A673 (cell line): ENCODE data around the gene PWWP2B. TPM values are rescaled to one million over a fixed set of nuclear protein-coding genes. Genes with fewer than 3 reads are reported as not detected.

ENCODE experiments used
- BruUV-seq: library from RNA; stranded (reverse); fragments of 400-500 nt; replicated peaks from 2 replicates; lab custom pipeline; 2021; lab: Mats Ljungman, UMichigan
- CTCF ChIA-PET: fragments of 300-600 bp; sonication (Branson Sonifier 250); formaldehyde crosslinking; loops from one replicate; lab custom pipeline; 2022; ENCODE audit warnings: antibody characterized with exemption; lab: Charles Lee
- POLR2A ChIA-PET: fragments of 300-600 bp; sonication (Branson Sonifier 250); formaldehyde crosslinking; loops from one replicate; lab custom pipeline; 2022; ENCODE audit warnings: antibody characterized with exemption; ENCODE audit not compliant: low non-redundant PET; lab: Charles Lee
- DNase-seq: peaks from one replicate; pipeline ENCODE4 v3.0.0-alpha.2; 2015; ENCODE audit warnings: low spot score
- H3K27ac ChIP-seq: fragments of 200-600 bp; sonication (generic); 2 replicates; pipeline ENCODE4 v1.5.1; 2016; ENCODE audit warnings: mixed run types, low read depth, mild to moderate bottlenecking, mixed read lengths, antibody characterized with exemption, low read length; ENCODE audit not compliant: poor library complexity, severe bottlenecking
- H3K27me3 ChIP-seq: fragments of 200-600 bp; sonication (generic); replicated peaks from 2 replicates; pipeline ENCODE4 v1.6.1; 2017; ENCODE audit warnings: mixed run types, low read depth, mild to moderate bottlenecking, mixed read lengths, antibody characterized with exemption, low read length; ENCODE audit not compliant: insufficient read depth, poor library complexity
- H3K36me3 ChIP-seq: fragments of 200-600 bp; sonication (generic); 2 replicates; pipeline ENCODE4 v1.6.1; 2016; ENCODE audit warnings: mixed run types, mild to moderate bottlenecking, mixed read lengths, antibody characterized with exemption, low read length; ENCODE audit not compliant: insufficient read depth, poor library complexity, severe bottlenecking
- H3K4me1 ChIP-seq: fragments of 200-600 bp; sonication (generic); 2 replicates; pipeline ENCODE4 v1.6.1; 2017; ENCODE audit warnings: mixed run types, mild to moderate bottlenecking, mixed read lengths, antibody characterized with exemption, low read length; ENCODE audit not compliant: insufficient read depth, poor library complexity, severe bottlenecking
- H3K4me3 ChIP-seq: fragments of 200-600 bp; sonication (generic); 2 replicates; pipeline ENCODE4 v1.5.1; 2016; ENCODE audit warnings: low read depth, mixed run types, mild to moderate bottlenecking, mixed read lengths, low read length; ENCODE audit not compliant: poor library complexity, severe bottlenecking
- H3K9me3 ChIP-seq: fragments of 200-600 bp; sonication (generic); 2 replicates; pipeline ENCODE4 v1.6.1; 2016; ENCODE audit warnings: mixed run types, low read depth, mild to moderate bottlenecking, mixed read lengths, antibody characterized with exemption, low read length; ENCODE audit not compliant: poor library complexity, severe bottlenecking
- EZH2 ChIP-seq: fragments of 200-600 bp; sonication (generic); IDR thresholded peaks from 2 replicates; pipeline ENCODE4 v1.6.1; 2017; ENCODE audit warnings: borderline replicate concordance, low read depth, mild to moderate bottlenecking, mixed read lengths, antibody characterized with exemption, low read length; ENCODE audit not compliant: poor library complexity, severe bottlenecking
- intact Hi-C: fragments of 100-400 bp; cut with micrococcal nuclease; formaldehyde crosslinking; loops from one replicate; pipeline ENCODE4 v1.10.0; 2022; ENCODE audit not compliant: unreplicated experiment
- total RNA-seq: library from RNA; stranded (reverse); gene quantifications from 2 replicates; pipeline ENCODE4 v1.2.3, GENCODE V29; 2021
- TF ChIP-seq, protein P1 (sequence below): fragments of 300-800, 200-600 bp; sonication (generic); conservative IDR thresholded peaks from 2 replicates; pipeline ENCODE4 v1.5.1; 2017; ENCODE audit warnings: low read depth, mild to moderate bottlenecking, antibody characterized with exemption, low read length, moderate library complexity, mixed read lengths

Gene PWWP2B
- total RNA-seq, 1 experiment from 2014 or later: 18.6 TPM

DNA sequence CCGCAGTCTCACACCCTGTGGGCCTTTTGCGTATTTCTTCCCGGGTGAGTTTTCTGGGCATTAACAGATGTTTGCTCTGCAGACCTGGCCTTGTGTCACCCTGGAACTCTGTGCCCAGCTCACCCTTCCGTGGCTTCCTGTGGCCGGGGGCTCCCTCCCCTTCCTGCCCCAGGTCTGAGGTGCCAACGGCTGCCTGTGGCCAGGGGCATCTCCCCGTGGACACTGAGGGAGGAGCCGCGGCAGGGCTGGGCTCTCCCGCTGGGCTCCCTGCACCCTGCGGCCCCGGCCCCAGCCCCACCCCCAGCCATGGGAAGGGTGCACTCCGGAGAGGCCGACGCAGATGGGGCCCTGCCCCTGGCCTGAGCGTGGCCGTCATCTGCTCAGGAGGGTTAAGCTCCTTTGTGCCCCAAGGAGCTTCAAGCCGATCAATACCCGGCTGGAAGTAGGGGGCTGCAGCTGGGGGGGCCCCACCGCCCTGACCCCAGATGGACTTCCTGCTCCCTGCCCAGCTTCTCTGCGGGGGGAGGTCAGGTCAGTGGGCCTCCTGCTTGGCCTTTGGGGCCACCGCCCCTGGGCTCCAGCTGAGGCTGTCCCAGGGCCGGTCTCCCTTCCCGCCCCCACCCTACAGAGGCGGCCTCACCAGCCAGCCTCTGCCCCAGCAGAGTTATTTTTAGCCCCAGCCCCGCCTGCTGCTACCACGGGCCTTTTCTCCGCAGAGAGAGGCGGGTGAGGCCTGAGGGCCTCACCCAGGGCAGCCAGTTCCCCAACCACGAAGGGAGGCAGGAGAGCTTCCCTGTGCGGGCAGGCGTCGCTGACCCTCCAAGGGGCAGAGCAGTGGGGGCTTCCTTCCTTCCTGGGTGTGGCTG is 24.2 kb downstream of the PWWP2B start:
- intact Hi-C loops: no loop called here
- no peaks in the 10 kb centered on the region for H3K27me3 ChIP-seq
- TF ChIP-seq, protein P1, sequence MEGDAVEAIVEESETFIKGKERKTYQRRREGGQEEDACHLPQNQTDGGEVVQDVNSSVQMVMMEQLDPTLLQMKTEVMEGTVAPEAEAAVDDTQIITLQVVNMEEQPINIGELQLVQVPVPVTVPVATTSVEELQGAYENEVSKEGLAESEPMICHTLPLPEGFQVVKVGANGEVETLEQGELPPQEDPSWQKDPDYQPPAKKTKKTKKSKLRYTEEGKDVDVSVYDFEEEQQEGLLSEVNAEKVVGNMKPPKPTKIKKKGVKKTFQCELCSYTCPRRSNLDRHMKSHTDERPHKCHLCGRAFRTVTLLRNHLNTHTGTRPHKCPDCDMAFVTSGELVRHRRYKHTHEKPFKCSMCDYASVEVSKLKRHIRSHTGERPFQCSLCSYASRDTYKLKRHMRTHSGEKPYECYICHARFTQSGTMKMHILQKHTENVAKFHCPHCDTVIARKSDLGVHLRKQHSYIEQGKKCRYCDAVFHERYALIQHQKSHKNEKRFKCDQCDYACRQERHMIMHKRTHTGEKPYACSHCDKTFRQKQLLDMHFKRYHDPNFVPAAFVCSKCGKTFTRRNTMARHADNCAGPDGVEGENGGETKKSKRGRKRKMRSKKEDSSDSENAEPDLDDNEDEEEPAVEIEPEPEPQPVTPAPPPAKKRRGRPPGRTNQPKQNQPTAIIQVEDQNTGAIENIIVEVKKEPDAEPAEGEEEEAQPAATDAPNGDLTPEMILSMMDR: no peak
- no peak for TF ChIP-seq EZH2
- ChIA-PET CTCF (no interaction called here), POLR2A (no interaction called here)
- no peaks in the 10 kb centered on the region for H3K9me3 ChIP-seq
- no peak overlapping the region for H3K4me3 ChIP-seq
- DNase-seq: no peak
- peaks cover 30% of the 10 kb centered on the region for H3K4me1 ChIP-seq
- no peaks in the 10 kb centered on the region for H3K36me3 ChIP-seq
- H3K27ac ChIP-seq: peak overlapping the region; percentile 79
- no TSS peak for BruUV-seq

GRCh38 chr10:132421847-132422751 is 25.1 kb downstream of the PWWP2B start:
- no peak overlapping the region for H3K4me3 ChIP-seq
- no TSS peak for BruUV-seq
- no peaks in the 10 kb centered on the region for H3K9me3 ChIP-seq
- POLR2A ChIA-PET: no interaction called here
- no peaks in the 10 kb centered on the region for H3K27me3 ChIP-seq
- TF ChIP-seq, protein P1: no peak
- TF ChIP-seq EZH2: no peak
- peak overlapping the region; percentile 79 for H3K27ac ChIP-seq
- no peak for DNase-seq
- CTCF ChIA-PET: no interaction called here
- no peaks in the 10 kb centered on the region for H3K36me3 ChIP-seq
- intact Hi-C loops: no loop called here
- H3K4me1 ChIP-seq: peaks cover 30% of the 10 kb centered on the region

- Histone ChIP-seq H3K36me3 (no peaks in the 10 kb centered on the region), H3K9me3 (no peaks in the 10 kb centered on the region), H3K27me3 (no peaks in the 10 kb centered on the region), H3K27ac (no peak overlapping the region), H3K4me3 (no peak overlapping the region), H3K4me1 (peaks cover 30% of the 10 kb centered on the region)
- intact Hi-C loops: no loop called here
- BruUV-seq: no TSS peak
- ChIA-PET CTCF (interaction anchor here (0.7 kb wide), 1 partner anchor 51 kb away, joined by 4 read pairs; no protein-coding TSS in a partner anchor), POLR2A (no interaction called here)
- DNase-seq: no peak
- no peak for TF ChIP-seq EZH2
- TF ChIP-seq, protein P1: no peak
These were observed 26.2 kb downstream of the PWWP2B start for GRCh38 chr10:132422903-132423825.
